Caki2 (cell line): ENCODE results near the gene IKZF3. TPM values are rescaled to one million over a fixed set of nuclear protein-coding genes. Genes with fewer than 3 reads are reported as not detected.

Experiments used
- DNase-seq: peaks from one replicate; pipeline ENCODE4 v3.0.0-alpha.2; 2015; ENCODE audit warnings: low read depth
- in situ Hi-C: cut with HindIII; loops from 2 replicates; pipeline ENCODE4 v1.10.0; 2016; ENCODE audit warnings: low sequenced_read_pairs, low pct_unique_long_range_greater_than_20kb, mixed read lengths
- total RNA-seq: library from RNA; depleted of rRNA; stranded (reverse); fragments of >200 nt; shearing (Covaris generic); gene quantifications from 2 replicates; pipeline ENCODE4 v1.2.3, GENCODE V29; 2014; ENCODE audit warnings: low replicate concordance

The IKZF3 gene
- total RNA-seq, 1 experiment from 2014 or later: not detected

DNA sequence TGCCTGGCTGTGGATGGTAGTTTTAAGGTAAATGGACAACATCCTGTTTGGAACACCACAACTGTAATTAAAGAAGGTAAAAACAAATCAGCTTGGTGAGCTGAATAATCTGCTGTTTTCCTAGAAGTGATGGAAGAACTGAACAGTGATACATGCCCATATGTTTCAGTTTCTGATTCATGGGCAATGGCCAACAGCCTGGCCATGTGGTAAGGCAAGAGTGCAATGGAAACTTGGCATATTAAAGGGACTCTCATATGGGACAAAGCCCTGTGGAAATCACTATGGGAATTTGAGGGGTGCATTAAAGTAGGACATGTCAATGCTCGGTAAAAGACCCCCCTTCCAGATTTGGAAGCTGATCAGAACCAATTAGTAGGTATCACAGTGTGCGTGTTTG, 37.8 kb downstream of the IKZF3 start:
- no peak for DNase-seq
- in situ Hi-C loops: no loop called here

GRCh38 chr17:39823407-39824054, 40.6 kb downstream of the IKZF3 start:
- no peak for DNase-seq
- in situ Hi-C loops: no loop called here

GRCh38 chr17:39822051-39822451, 42.1 kb downstream of the IKZF3 start:
- in situ Hi-C loops: no loop called here
- DNase-seq: no peak

DNA sequence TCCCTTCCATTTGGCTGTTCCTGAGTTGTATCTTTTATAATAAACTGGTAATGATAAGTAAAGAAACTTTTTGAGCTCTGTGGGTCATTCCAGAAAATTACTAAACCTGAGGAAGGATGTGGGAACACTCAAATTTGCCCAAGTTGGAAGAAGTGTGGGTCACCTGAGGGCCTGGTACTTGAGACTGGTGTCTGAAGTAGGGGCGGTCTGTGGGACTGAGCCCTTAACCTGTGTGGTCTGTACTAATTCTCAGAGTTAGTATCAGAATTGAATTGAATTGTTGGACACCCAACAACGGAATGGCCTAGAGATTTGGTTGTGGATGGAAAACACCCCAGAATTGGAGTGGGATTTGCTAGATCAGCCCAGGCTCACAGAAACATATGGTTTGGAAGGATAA, 43.1 kb downstream of the IKZF3 start:
- DNase-seq: no peak
- in situ Hi-C loops: no loop called here

DNA sequence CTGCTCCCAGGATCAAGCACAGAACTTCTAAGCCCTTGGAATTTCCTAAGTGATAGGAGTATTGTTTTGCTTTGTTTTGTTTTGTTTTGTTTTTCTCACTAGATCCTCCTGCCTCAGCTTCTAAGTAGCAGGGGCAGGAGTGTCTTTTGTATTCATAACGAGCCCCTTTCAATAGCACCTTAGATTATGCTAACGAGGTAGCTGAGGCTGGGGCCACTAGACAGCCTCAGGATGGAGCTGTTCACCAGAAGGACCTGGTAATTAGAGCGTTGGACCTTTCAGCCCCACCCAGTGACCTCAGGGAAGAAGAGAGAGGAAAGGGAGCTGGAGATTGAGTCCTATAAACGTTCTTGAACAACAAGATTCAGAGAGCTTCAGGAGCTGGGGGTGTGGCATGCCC, 43.6 kb downstream of the IKZF3 start:
- DNase-seq: no peak
- in situ Hi-C loops: no loop called here

GRCh38 chr17:39818358-39819000, 45.6 kb downstream of the IKZF3 start:
- in situ Hi-C loops: no loop called here
- DNase-seq: no peak

DNA sequence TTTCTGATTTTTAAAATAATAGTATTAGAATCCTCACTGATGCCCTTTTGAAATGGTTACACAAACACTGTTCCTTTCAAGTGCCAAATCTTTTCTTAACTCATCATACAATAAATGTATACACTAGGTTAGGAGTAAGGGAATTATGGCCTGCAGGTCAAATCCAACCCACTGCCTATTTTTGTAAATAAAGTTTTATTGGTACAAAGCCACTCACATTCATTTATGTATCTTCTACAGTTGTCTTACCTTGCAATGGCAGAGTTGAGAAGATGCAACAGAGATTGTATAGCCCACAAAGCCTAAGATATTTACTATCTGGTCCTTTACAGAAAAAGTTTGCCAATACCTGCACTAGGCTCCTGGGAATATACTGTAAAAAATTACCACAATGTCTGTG, 47.8 kb downstream of the IKZF3 start:
- in situ Hi-C loops: no loop called here
- no peak for DNase-seq

- in situ Hi-C loops: no loop called here
- no peak for DNase-seq
These were observed 49.6 kb downstream of the IKZF3 start for GRCh38 chr17:39814497-39814896.

- in situ Hi-C loops: no loop called here
- DNase-seq: no peak
These were observed 50.5 kb downstream of the IKZF3 start for GRCh38 chr17:39813631-39814030.

DNA sequence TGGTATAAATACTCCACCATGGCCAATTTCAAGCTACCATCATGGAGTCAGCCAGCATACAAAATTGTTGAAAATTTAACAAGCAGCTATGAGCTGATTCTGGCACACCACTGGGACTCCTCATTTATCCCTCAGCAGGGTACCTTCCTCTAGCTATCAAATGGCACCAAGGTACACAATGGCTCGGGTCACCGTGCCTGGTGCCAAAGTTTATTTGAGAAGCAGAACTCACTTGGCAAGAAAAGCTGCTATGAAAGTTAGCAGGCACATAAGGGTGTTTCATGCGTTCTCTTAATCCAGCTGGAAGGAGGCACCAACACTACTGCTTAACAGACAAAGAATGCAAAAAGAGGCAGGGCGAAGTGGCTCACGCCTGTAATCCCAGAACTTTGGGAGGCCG, 51.6 kb downstream of the IKZF3 start:
- DNase-seq: no peak
- in situ Hi-C loops: no loop called here

GRCh38 chr17:39810939-39811728, 53.0 kb downstream of the IKZF3 start:
- DNase-seq: no peak
- in situ Hi-C loops: no loop called here

DNA sequence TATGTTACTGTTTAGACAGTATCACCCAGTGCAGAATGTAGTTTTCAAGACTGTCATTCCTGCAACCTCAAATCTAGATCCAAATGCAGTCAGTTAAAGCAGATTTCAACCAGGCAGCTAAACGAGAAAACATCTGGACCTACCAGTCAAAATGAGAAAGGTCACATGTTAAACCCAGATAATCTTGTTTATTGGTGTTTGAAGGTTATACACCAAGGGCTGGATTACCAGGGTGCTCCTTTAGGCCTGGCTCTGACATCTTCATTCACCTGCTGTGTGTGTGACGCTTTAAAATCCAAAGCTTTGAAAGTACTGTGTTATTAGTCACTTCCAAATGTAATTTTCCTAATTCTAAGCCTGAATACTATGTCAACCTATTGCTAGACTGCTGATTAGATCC, 54.9 kb downstream of the IKZF3 start:
- DNase-seq: no peak

GRCh38 chr17:39808409-39808997, 55.6 kb downstream of the IKZF3 start:
- DNase-seq: no peak
- in situ Hi-C loops: no loop called here

More for the DNA sequence above, 54.9 kb downstream of the IKZF3 start:
- in situ Hi-C loops: no loop called here

GRCh38 chr17:39804839-39805238, 59.3 kb downstream of the IKZF3 start:
- DNase-seq: no peak
- in situ Hi-C loops: no loop called here

DNA sequence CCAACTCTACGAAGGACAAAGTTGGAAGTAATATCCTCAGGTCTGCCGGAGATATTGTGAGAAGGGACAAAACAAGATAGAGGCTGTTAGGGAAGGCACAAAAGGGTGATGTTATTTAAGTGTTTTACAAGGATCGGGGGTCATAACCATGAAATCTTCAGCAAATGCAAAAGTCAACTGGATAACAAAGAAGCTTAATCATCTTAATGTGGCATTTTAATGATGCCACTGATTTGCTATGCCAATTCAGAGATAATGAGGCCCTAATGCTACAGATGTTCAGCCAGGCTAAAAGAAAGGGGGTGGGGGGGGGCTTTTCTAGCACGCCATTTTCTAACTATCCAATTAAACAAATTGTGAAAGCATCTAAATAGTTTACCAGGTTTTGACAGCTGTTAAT, 63.1 kb downstream of the IKZF3 start:
- in situ Hi-C loops: no loop called here
- DNase-seq: no peak

DNA sequence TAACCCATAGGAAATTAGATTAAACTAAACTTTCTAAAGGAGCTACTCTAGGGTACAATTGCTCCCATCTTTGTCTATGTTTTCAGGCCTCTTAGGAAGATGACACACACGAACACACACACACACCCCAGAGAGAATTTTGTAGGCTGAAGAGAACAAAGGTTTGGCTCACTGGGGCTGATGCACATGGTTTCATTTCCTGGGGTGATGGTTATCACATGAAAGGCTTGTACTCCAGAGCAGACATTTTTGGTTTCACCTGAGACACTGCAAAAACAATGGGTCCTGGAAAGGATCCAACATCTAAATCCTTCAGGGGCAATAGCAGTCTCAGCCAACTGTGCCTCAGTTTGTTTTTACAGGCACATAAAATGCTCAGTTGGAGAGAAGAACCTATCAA, 63.6 kb downstream of the IKZF3 start:
- in situ Hi-C loops: no loop called here
- no peak for DNase-seq

- in situ Hi-C loops: no loop called here
- DNase-seq: no peak
These were observed 64.7 kb downstream of the IKZF3 start for GRCh38 chr17:39799395-39799794.

GRCh38 chr17:39794249-39794970, 69.7 kb downstream of the IKZF3 start:
- DNase-seq: no peak
- in situ Hi-C loops: no loop called here
